ENCODE results near the gene PCBP3.
"Not testable (repeated sequence)": the region's sequence is repeated elsewhere in the genome, so short reads cannot be mapped to it uniquely, and the experiment has no call there.

The PCBP3 gene

GRCh38 chr21:45957981-45958600 lies 314.6 kb downstream of the PCBP3 start:
- no peak for DNase-seq

- no peak for DNase-seq
These were observed 315.7 kb downstream of the PCBP3 start for GRCh38 chr21:45959182-45959581.

GRCh38 chr21:45959779-45960390 lies 316.4 kb downstream of the PCBP3 start:
- DNase-seq = no peak

- DNase-seq = not testable (repeated sequence)
These were observed 317.9 kb downstream of the PCBP3 start for GRCh38 chr21:45961408-45961807.

GRCh38 chr21:45962531-45963231 lies 319.2 kb downstream of the PCBP3 start:
- DNase-seq = no peak

GRCh38 chr21:45963232-45963570 lies 319.7 kb downstream of the PCBP3 start:
- DNase-seq = no peak

GRCh38 chr21:45964649-45965048 lies 321.1 kb downstream of the PCBP3 start:
- DNase-seq = no peak

GRCh38 chr21:45965084-45965809 lies 321.7 kb downstream of the PCBP3 start:
- no peak for DNase-seq

- no peak for DNase-seq
These were observed 323.4 kb downstream of the PCBP3 start for GRCh38 chr21:45966791-45967394.

GRCh38 chr21:45969921-45970673 lies 326.6 kb downstream of the PCBP3 start:
- no peak for DNase-seq

GRCh38 chr21:45970674-45971615 lies 327.4 kb downstream of the PCBP3 start:
- no peak for DNase-seq

- no peak for DNase-seq
These were observed 328.3 kb downstream of the PCBP3 start for GRCh38 chr21:45971616-45972352.

- no peak for DNase-seq
These were observed 328.8 kb downstream of the PCBP3 start for GRCh38 chr21:45972353-45972715.

GRCh38 chr21:45972716-45973474 lies 329.4 kb downstream of the PCBP3 start:
- DNase-seq = no peak

- no peak for DNase-seq
These were observed 330.0 kb downstream of the PCBP3 start for GRCh38 chr21:45973475-45974072.

- no peak for DNase-seq
These were observed 330.8 kb downstream of the PCBP3 start for GRCh38 chr21:45974073-45975019.

- no peak for DNase-seq
These were observed 331.6 kb downstream of the PCBP3 start for GRCh38 chr21:45975020-45975666.
